Mesendoderm (in vitro differentiated cells): ENCODE data around the gene SSRP1.

Experiments
- DNase-seq: peaks from one replicate; pipeline ENCODE4 v3.0.0; 2013
- H2AK5ac ChIP-seq: 2 replicates; pipeline ENCODE4 v1.6.1; 2013; ENCODE audit warnings: low read length, inconsistent platforms
- H2BK120ac ChIP-seq: 2 replicates; pipeline ENCODE4 v1.6.1; 2013; ENCODE audit warnings: low read depth, mild to moderate bottlenecking, low read length, moderate library complexity, mixed read lengths
- H2BK15ac ChIP-seq: replicated peaks from 2 replicates; pipeline ENCODE4 v1.6.1; 2013; ENCODE audit warnings: low read depth, mild to moderate bottlenecking, moderate library complexity
- H2BK5ac ChIP-seq: 2 replicates; pipeline ENCODE4 v1.6.1; 2013; ENCODE audit warnings: low read length, inconsistent platforms
- H3K18ac ChIP-seq: 2 replicates; pipeline ENCODE4 v1.6.1; 2013; ENCODE audit warnings: mild to moderate bottlenecking, low read length, mixed read lengths
- H3K23ac ChIP-seq: one replicate; pipeline ENCODE4 v1.6.1; 2013; ENCODE audit warnings: low read length
- H3K27ac ChIP-seq: 2 replicates; pipeline ENCODE4 v1.5.1; 2013; ENCODE audit warnings: low read depth, mild to moderate bottlenecking, inconsistent platforms, low read length, moderate library complexity
- H3K27me3 ChIP-seq: 2 replicates; pipeline ENCODE4 v1.6.1; 2013; ENCODE audit warnings: low read length, control low read depth, mild to moderate bottlenecking, inconsistent platforms; ENCODE audit not compliant: insufficient read depth, poor library complexity
- H3K36me3 ChIP-seq: 2 replicates; pipeline ENCODE4 v1.6.1; 2013; ENCODE audit warnings: low read length, inconsistent platforms; ENCODE audit not compliant: control insufficient read depth, insufficient read depth
- H3K4ac ChIP-seq: one replicate; pipeline ENCODE4 v1.6.1; 2013; ENCODE audit warnings: low read depth, mild to moderate bottlenecking, low read length, moderate library complexity
- H3K4me1 ChIP-seq: 2 replicates; pipeline ENCODE4 v1.6.1; 2013; ENCODE audit warnings: low read depth, low read length, inconsistent platforms; ENCODE audit not compliant: control insufficient read depth
- H3K4me2 ChIP-seq: 2 replicates; pipeline ENCODE4 v1.6.1; 2013; ENCODE audit warnings: low read length
- H3K4me3 ChIP-seq: 2 replicates; pipeline ENCODE4 v1.5.1; 2013; ENCODE audit warnings: mild to moderate bottlenecking, low read length
- H3K56ac ChIP-seq: one replicate; pipeline ENCODE4 v1.6.1; 2013; ENCODE audit warnings: low read length
- H3K79me1 ChIP-seq: 2 replicates; pipeline ENCODE4 v1.6.1; 2013; ENCODE audit warnings: low read length, inconsistent platforms
- H3K79me2 ChIP-seq: 2 replicates; pipeline ENCODE4 v1.6.1; 2013; ENCODE audit warnings: mild to moderate bottlenecking, low read length; ENCODE audit not compliant: control insufficient read depth, insufficient read depth
- H3K9ac ChIP-seq: 2 replicates; pipeline ENCODE4 v1.6.1; 2013; ENCODE audit warnings: low read length, inconsistent platforms
- H4K5ac ChIP-seq: one replicate; pipeline ENCODE4 v1.6.1; 2013; ENCODE audit warnings: low read length
- H4K8ac ChIP-seq: one replicate; pipeline ENCODE4 v1.6.1; 2013; ENCODE audit warnings: low read depth, mild to moderate bottlenecking, control low read depth, low read length, moderate library complexity
- WGBS: extraction: QIAGEN DNeasy Blood & Tissue Kit; methylation state at CpG from one replicate; pipeline ENCODE4 v1.1.7; 2013; ENCODE audit warnings: low lambda C conversion rate, missing lambda C conversion rate; ENCODE audit not compliant: insufficient coverage; ENCODE audit errors: extremely low coverage; 5-methylcytosine and 5-hydroxymethylcytosine counted together

SSRP1 gene

DNA sequence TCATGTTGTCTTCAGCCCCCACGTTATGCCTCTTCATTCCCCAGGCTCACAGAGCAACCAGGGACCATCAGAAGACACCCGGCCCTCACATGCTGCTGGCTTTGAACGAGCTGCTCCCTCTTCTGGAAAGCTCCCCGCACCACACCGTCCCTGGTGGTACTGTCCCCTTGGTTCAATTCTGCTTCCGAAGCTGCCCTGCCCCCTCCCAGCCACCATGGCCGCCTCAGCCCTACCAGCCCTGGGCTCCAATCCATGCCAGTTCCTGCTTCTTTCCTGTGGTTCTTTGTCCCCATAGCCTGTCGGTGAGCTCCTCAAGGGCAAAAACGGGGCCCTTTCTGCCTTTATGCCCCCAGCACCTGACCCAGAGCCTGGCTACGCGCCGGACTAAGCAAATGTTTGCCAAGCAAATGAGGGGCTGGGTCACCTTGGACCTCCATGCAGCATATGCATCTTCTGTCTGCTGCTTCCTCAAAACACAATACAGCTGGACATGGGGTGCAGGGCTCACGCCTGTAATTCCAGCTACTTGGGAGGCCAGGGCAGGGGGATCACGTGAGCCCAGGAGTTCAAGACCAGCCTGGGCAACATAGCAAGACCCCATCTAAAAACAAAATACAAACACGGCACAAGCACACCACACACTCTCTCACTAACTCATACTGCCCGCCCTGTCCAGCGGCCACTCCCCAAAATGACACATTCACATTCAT, 32.3 kb downstream of the SSRP1 start:
- H3K9ac ChIP-seq = no peak overlapping the region
- no peak overlapping the region for H4K5ac ChIP-seq
- H3K4me2 ChIP-seq = no peak overlapping the region
- H3K36me3 ChIP-seq = peaks cover 22% of the 10 kb centered on the region
- no peak overlapping the region for H3K18ac ChIP-seq
- no peak overlapping the region for H3K23ac ChIP-seq
- H3K4me3 ChIP-seq = no peak overlapping the region
- H3K27me3 ChIP-seq = no peaks in the 10 kb centered on the region
- no peak overlapping the region for H4K8ac ChIP-seq
- H3K4ac ChIP-seq = no peak overlapping the region
- no peak overlapping the region for H3K27ac ChIP-seq
- H2BK120ac ChIP-seq = no peak overlapping the region
- DNase-seq = peak; percentile 49
- no CpG with 5 or more reads among the region's 17 CpGs for WGBS
- peaks cover 23% of the 10 kb centered on the region for H3K79me1 ChIP-seq
- H3K56ac ChIP-seq = no peak overlapping the region
- H3K79me2 ChIP-seq = peaks cover 13% of the 10 kb centered on the region
- H2BK15ac ChIP-seq = no peak overlapping the region
- no peaks in the 10 kb centered on the region for H3K4me1 ChIP-seq
- no peak overlapping the region for H2BK5ac ChIP-seq
- no peak overlapping the region for H2AK5ac ChIP-seq

DNA sequence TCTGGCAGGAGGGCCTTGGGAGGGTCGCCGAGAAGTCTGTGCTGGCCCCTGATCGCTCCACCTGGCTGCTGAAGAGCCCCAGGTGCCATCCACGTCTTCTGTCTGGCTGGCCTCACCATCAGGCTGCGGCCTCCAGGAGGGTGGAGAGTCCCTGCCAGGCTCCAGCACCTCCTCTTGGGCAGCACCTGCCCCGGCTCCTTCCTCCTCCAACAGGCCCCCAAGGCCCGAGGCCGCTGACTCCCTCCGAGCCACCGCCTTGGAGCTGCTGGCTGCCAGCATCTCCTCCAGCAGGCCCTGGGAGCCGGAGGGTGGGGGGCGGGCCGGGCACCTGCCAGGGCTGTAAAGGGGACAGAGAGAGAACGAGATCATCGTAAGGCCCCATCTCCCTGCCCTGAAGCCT, 33.2 kb downstream of the SSRP1 start:
- Histone ChIP-seq H4K8ac (no peak overlapping the region), H2BK120ac (no peak overlapping the region), H3K36me3 (peaks cover 22% of the 10 kb centered on the region), H3K27ac (no peak overlapping the region), H3K23ac (no peak overlapping the region), H3K27me3 (no peaks in the 10 kb centered on the region), H3K4me1 (no peaks in the 10 kb centered on the region), H3K79me2 (peaks cover 12% of the 10 kb centered on the region), H2BK15ac (no peak overlapping the region), H4K5ac (no peak overlapping the region), H3K4me2 (no peak overlapping the region), H3K4me3 (no peak overlapping the region), H3K9ac (no peak overlapping the region), H3K4ac (no peak overlapping the region), H2AK5ac (no peak overlapping the region), H3K18ac (no peak overlapping the region), H2BK5ac (no peak overlapping the region), H3K56ac (no peak overlapping the region), H3K79me1 (peaks cover 19% of the 10 kb centered on the region)
- no peak for DNase-seq
- no CpG with 5 or more reads among the region's 15 CpGs for WGBS

- Histone ChIP-seq H3K36me3 (peaks cover 22% of the 10 kb centered on the region), H3K4me2 (no peak overlapping the region), H2BK15ac (no peak overlapping the region), H3K79me2 (peaks cover 7% of the 10 kb centered on the region), H3K79me1 (peaks cover 14% of the 10 kb centered on the region), H3K18ac (no peak overlapping the region), H2BK120ac (no peak overlapping the region), H4K5ac (no peak overlapping the region), H3K56ac (no peak overlapping the region), H3K23ac (no peak overlapping the region), H3K27ac (no peak overlapping the region), H4K8ac (no peak overlapping the region), H2BK5ac (no peak overlapping the region), H2AK5ac (no peak overlapping the region), H3K4me1 (no peaks in the 10 kb centered on the region), H3K9ac (no peak overlapping the region), H3K4me3 (no peak overlapping the region), H3K27me3 (no peaks in the 10 kb centered on the region), H3K4ac (no peak overlapping the region)
- DNase-seq = no peak
- WGBS = no CpG with 5 or more reads among the region's 27 CpGs
Measured at GRCh38 chr11:57301711-57302423, 33.8 kb downstream of the SSRP1 start.

DNA sequence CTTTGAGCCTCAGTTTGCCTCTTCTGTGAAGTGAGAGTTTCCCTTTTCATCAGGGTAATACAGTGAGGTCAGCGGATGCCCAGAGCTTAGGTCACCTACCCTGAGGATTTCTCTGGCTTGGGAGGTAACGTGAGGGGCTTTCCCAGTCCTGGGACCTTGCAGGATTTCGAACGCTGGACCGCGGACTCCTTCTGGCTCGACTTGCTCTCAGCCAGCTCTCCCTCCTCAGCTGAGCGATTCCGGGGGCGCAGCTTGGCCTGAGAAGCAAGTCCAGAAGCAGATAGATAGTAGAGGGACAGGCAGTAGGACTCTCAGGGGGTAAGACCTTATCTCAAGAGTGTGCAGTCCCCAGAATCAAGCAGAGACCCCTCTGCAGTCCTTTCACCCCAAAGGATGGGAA, 34.9 kb downstream of the SSRP1 start:
- Histone ChIP-seq H2BK15ac (no peak overlapping the region), H2BK5ac (no peak overlapping the region), H3K4me1 (no peaks in the 10 kb centered on the region), H3K36me3 (peaks cover 22% of the 10 kb centered on the region), H3K27ac (no peak overlapping the region), H3K79me2 (peaks cover 7% of the 10 kb centered on the region), H3K4me3 (no peak overlapping the region), H3K18ac (no peak overlapping the region), H3K23ac (no peak overlapping the region), H2AK5ac (no peak overlapping the region), H3K9ac (no peak overlapping the region), H4K8ac (no peak overlapping the region), H2BK120ac (no peak overlapping the region), H3K56ac (no peak overlapping the region), H3K4ac (no peak overlapping the region), H3K4me2 (no peak overlapping the region), H4K5ac (no peak overlapping the region), H3K27me3 (no peaks in the 10 kb centered on the region), H3K79me1 (peaks cover 14% of the 10 kb centered on the region)
- DNase-seq = no peak
- no CpG with 5 or more reads among the region's 10 CpGs for whole genome bisulfite sequencing

DNA sequence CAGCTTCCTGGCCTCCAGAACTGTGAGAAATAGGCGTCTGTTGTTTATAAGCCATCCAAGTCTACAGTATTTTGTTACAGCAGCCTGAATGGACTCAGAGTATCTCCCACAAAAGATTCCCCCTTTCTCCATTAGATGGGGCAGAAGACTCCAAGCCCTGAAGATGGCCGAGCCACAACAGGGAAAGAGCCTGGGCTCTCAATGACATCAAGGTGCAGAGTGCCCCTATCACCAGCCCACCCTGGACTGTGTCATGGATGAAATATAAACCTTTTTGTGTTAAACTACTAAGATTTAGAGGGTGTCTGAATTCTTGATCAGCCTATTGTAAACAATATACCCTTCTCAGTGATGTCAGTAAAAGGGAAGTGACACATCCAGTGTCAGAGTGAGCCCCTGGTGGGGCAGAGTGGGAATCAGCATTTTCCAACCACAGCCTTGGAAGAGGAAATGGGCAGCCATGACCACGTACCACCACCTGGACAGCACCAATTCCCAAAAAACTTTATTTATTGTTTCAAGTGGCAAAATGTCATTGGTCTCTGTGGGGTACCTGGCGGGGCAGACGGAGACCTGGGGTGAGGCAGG, 36.4 kb downstream of the SSRP1 start:
- no peak overlapping the region for H2AK5ac ChIP-seq
- no peak overlapping the region for H3K4me2 ChIP-seq
- no peak for DNase-seq
- no peak overlapping the region for H4K5ac ChIP-seq
- H3K4me3 ChIP-seq = no peak overlapping the region
- H3K9ac ChIP-seq = no peak overlapping the region
- H3K79me1 ChIP-seq = peaks cover 7% of the 10 kb centered on the region
- no peak overlapping the region for H3K4ac ChIP-seq
- H2BK15ac ChIP-seq = no peak overlapping the region
- H3K36me3 ChIP-seq = peaks cover 20% of the 10 kb centered on the region
- H3K27ac ChIP-seq = no peak overlapping the region
- no CpG with 5 or more reads among the region's 5 CpGs for WGBS
- no peak overlapping the region for H3K18ac ChIP-seq
- no peaks in the 10 kb centered on the region for H3K4me1 ChIP-seq
- no peaks in the 10 kb centered on the region for H3K27me3 ChIP-seq
- H3K56ac ChIP-seq = no peak overlapping the region
- H4K8ac ChIP-seq = no peak overlapping the region
- H2BK120ac ChIP-seq = no peak overlapping the region
- no peak overlapping the region for H3K23ac ChIP-seq
- no peak overlapping the region for H2BK5ac ChIP-seq
- no peaks in the 10 kb centered on the region for H3K79me2 ChIP-seq
